Cardiac septum (tissue), 1 donor: ENCODE results near the gene PTGIR. TPM values are rescaled to one million over a fixed set of nuclear protein-coding genes. Genes with fewer than 3 reads are reported as not detected.
A peak's percentile ranks its signal among the peaks of the same experiment; 100 is the strongest.
"Not testable (repeated sequence)": the region's sequence is repeated elsewhere in the genome, so short reads cannot be mapped to it uniquely, and the experiment has no call there.

Source experiments
- DNase-seq: peaks from one replicate; pipeline ENCODE4 v3.0.0-alpha.2; 2020; ENCODE audit warnings: low spot score
- intact Hi-C: fragments of 100-400 bp; cut with DNase I; formaldehyde crosslinking; loops from one replicate; pipeline ENCODE4 v1.14.0; 2022
- total RNA-seq: library from RNA; stranded (reverse); fragmentation: NEBNext Ultra II Directional; extraction: Animal tissue kit (Norgen Biotek cat#: 25700); gene quantifications from one replicate; pipeline ENCODE4 v1.2.1, GENCODE V29; 2021
- donor health status: DM: no; HTN: no; CAD: no.

Gene PTGIR
- total RNA-seq, 1 donor from 2014 or later: 8.6 TPM

DNA sequence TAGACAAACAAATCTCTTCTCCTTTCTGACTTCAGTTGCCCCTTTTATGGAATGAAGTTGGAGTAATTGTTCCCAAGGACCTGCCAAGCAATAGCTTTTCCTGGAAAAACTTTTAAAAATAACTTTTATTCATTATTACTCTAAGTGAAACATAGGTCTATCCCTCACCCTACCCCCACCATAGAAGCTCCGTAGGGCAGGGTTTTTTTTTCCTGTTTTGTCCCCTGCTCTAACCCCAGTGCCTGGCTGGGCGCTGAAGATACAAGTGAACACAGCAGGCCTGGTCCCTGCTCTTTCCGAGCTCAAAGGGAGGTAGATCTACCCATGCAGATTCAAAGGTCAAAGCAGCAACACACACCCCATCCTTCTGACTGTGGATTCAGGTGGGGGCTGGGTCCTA, 19.8 kb upstream of the PTGIR start:
- no peak for DNase-seq
- intact Hi-C loops: no loop called here

DNA sequence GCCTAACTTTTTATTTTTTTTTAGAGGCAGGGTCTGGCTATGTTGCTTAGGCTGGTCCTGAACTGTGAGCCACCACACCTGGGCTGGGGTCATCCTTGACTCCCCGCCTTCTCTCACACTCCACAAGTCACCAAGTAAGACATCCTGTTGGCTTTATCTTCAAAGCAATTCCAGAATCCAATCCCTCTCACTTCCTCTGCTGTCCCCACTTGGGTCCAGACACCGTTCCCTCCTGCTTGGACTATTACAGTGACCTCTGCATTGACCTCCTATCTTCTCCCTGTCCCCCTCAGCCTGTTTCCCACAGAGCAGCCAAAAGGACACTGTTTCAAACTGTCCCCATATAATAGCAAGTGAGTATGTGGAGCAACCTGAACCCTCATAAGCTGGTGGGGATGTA, 15.8 kb upstream of the PTGIR start:
- intact Hi-C loops: no loop called here
- no peak for DNase-seq

- intact Hi-C loops: no loop called here
- DNase-seq: no peak
These were observed 14.7 kb upstream of the PTGIR start for GRCh38 chr19:46639358-46640182.

DNA sequence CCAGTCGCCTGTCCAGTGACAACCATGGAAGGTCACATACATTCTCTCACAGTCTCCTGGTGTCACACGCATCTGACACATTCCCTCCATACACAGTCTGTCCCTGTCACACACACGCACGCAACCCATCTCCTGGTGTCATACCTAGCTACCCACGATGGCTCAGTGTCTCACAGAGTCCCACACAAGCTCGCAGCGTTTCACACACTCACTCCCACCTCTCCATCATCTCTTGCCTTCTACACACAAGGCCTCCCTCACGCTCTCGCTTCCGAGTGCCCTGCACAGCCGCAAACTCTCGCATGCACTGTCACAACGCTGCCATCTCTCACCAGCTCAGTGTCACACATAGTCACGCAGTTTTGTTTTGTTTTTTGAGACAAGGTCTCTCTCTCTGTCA, 12.3 kb upstream of the PTGIR start:
- no peak for DNase-seq
- intact Hi-C loops: no loop called here

DNA sequence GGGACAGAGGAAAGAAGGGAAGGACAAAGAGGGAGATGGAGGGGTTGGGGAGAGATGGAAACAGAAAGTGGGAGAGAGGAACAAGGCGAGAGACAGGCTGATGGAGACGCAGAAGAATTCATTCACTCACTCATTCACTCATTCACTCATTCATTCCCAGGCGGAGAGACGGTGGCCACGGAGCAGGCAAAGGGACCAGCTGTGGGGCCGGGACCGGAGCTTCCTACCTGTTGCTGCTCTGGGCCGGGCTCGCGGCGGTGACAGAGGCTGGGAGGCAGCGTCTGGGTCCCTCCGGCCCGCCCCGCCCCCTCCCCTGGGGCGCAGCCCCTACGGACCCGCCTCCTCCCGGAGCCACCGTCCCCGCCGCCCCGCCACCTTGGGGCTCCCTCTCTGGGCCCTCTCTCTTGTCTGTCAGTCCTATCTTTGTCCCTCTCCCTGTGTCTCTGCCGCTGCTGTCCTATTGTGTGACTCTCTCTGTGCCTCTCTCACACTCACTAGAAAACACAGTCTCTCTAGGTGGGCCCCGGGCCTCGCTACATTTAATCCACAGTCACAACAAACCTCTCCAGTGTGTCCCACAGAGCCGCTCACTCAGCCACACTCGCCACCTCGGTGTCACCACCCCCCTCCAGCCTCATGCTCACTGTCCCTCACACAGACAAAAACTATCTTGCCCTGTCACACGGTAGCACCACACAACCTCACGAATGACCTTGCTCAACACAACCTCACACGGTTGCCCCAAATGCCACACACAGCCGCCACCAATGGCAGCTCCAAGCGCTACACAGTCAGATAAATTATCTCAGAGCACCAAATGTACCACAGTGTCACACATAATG, 11.3 kb upstream of the PTGIR start, which contains the start of gene GNG8:
Gene GNG8, minus strand, starts transcription at position 283 of the 842 bp plus-strand sequence. CDS start 1,520 bp downstream, outside the sequence.
- intact Hi-C loops: no loop called here
- no peak for DNase-seq

DNA sequence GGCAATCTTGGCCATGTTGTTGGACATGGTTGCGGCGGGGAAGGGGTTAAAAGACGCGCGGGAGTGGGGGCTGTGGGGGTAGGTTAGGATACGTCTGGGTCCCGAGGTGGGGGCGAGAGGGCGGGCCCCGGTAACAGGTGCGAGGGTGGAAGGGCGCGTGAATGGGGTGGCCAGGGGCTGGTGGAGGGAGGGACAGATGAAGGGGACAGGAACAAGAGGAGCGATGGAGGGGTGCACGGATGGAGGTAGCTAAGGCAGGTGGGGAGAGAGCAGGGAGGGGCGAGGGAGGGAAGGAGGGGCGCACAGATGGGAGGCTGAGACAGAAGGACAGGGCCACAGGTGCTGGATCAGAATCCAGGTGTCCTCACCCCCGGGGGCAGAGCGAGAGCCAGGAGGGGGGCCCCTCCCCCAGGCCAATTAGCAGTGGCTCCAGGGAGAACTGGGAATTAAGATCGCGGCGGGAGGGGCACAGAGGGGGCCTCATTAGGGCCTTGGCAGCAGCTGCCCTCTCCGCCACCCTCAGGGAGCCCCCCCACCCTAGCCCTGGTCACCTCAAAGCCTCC, 9.8 kb upstream of the PTGIR start:
- intact Hi-C loops: no loop called here
- DNase-seq: no peak

DNA sequence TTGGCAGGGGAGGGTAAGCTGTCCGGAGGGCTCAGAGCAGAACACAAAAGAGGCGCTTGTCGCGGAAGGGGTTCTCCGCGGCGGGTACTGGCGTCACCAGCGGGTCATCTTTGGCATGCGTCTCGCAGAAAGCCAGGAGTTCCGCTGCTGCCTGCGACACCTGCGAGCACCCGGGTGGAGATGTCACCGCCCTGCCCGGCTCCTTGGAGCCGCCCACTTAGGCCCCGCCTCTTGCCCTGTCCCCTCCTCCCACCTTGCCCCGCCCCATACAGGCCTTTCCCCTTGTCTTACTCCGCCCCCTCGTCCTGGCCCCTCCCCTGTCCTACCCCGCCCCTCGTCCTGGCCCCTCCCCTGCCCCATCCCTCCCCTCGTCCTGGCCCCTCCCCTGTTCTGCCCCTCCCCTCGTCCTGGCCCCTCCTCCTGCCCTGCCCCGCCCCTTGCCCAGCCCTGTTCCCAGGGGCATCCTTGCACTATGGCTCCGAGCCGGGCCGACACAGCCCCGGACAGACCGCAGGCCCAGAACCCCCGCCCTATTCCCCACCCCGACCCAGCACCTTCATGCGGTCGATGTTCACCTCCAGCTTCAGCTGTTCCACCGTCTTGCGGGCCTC, 9.3 kb upstream of the PTGIR start:
- intact Hi-C loops: no loop called here

GRCh38 chr19:46633130-46633529, 8.2 kb upstream of the PTGIR start:
- intact Hi-C loops: no loop called here
- no peak for DNase-seq

More for the DNA sequence above, 9.3 kb upstream of the PTGIR start:
- DNase-seq: peak; percentile 90

DNA sequence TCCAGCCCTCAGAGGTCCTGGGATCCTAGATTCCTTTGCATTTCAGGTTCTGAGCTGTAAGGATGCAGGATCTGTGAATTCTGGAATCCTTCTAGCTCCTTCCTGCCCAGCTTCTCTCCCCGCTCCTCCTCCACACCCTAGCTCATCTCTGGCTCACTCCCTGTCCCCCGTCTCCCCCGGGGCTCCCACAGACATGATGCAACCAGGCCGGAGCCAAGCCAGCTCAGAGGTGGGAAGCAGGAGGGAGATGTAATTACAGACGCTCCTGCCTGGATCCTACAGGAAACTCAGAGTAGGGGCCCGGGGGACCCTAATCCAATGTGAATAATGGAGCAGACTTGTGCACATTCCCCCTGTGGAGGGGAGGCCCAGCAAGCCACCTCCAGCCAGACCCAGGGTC, 6.6 kb upstream of the PTGIR start:
- intact Hi-C loops: no loop called here
- DNase-seq: no peak

- intact Hi-C loops: no loop called here
These were observed 5.8 kb upstream of the PTGIR start for GRCh38 chr19:46630586-46631205.

DNA sequence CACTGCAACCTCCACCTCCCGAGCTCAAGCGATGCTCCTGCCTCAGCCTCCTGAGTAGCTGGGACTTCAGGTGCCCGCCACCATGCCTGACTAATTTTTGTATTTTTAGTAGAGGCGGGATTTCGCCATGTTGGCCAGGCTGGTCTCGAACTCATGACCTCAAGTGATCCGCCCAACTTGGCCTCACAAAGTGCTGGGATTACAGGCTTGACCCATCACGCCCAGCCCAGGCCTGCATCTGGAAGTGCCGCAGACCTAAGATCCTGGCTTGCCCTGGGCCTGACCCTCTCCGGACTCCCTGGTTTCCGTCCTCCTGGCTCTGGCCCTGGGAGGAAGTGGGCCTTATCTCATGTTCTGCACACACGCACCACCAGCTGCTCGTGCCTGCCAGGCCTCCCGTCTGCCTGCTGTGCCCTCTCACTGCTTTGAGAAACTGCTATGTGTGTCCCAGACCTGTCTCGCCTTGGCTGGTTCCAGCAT, 4.7 kb upstream of the PTGIR start:
- no peak for DNase-seq
- intact Hi-C loops: no loop called here

More at GRCh38 chr19:46630586-46631205, 5.8 kb upstream of the PTGIR start:
- DNase-seq: no peak

DNA sequence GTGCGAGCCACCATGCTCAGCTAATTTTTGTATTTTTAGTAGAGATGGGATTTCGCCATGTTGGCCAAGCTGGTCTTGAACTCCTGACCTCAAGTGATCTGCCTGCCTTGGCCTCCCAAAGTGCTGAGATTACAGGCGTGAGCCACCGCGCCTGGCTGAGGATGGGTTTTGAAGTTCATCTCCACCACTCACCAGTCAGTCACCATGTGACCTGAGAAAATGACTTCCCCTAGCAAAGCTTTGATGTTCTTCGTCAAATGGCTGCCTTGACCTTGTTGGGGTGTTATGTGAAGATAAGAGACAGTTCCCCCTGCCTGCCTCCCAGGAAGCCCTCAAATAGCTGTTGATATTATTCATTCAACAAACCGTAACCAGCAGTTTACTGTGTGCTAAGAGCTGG, 4.1 kb upstream of the PTGIR start:
- DNase-seq, intact Hi-C loops: not testable (repeated sequence)

GRCh38 chr19:46626446-46626845, 1.6 kb upstream of the PTGIR start:
- intact Hi-C loops: no loop called here
- no peak for DNase-seq

DNA sequence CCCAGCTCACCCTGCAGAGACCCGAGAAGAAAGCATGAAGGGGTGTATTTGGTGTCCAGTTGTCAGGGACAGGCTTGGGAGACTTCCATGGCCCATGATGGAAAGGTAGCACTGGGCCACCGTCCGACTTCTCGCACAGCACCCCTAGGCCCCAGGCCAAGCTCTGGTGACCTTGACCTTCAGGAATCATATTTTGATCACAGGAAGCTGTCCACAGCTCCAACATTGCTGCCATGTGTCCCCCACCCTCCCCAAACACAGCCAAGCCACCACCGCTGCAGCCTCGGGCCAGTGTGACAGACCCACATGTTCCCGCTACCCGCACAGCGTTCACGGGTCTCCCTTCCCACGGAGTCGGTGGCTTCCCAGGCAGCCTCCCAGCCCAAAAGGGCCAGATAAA, 842 bp upstream of the PTGIR start:
- intact Hi-C loops: no loop called here
- DNase-seq: no peak

DNA sequence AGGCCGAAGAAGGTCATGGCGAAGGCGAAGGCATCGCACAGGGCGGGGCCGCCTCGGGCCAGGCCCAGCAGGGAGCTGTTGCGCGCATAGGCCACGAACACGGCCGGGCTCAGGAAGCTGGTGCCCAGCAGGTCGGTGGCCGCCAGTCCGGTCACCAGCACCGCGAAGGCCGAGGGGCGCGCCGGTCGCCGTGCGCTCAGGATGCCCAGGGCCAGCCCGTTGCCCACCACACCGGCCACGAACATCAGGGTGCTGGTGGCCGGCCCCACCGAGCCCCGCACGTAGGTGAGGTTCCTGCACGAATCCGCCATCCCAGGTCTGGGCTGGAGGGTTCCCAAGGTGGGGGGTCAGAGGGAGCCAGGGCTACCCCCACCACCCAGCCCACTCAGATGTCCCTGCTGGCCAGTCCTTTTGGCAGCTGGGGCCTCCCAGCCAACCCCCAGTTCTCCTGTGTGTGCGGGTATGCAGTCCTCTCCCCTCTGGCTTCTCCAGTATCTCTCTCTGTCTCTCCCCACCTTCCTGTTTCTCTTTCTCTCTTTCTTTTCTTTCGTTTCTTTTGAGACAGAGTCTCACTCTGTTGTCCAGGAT, 880 bp downstream of the PTGIR start:
- no peak for DNase-seq
- intact Hi-C loops: no loop called here

GRCh38 chr19:46622118-46622446, 2.8 kb downstream of the PTGIR start:
- intact Hi-C loops: no loop called here
- DNase-seq: no peak

- intact Hi-C loops: no loop called here
- DNase-seq: no peak
These were observed 3.4 kb downstream of the PTGIR start for GRCh38 chr19:46621191-46622117.

GRCh38 chr19:46620716-46621115, 4.2 kb downstream of the PTGIR start:
- DNase-seq: no peak
- intact Hi-C loops: no loop called here
